ENCODE results near the gene TRAPPC1.

The TRAPPC1 gene

GRCh38 chr17:7916385-7916682 lies 15.4 kb downstream of the TRAPPC1 start:
- no peaks in the 10 kb centered on the region for H3K27me3 ChIP-seq (ENCODE audit: control insufficient read depth in 1 of 2, insufficient read depth in 2 of 2, low read length in 2 of 2)
- H3K27ac ChIP-seq (ENCODE audit: low read depth, low read length), result peak overlapping the region; percentile 84
- no peak overlapping the region for H3K9ac ChIP-seq (ENCODE audit: low read length)
- peaks cover 15% of the 10 kb centered on the region for H3K4me1 ChIP-seq (ENCODE audit: insufficient read depth, low read length)
- H3K9me3 ChIP-seq (ENCODE audit: low read length), result no peaks in the 10 kb centered on the region
- H3K36me3 ChIP-seq (ENCODE audit: insufficient read depth, low read length), result peaks cover 12% of the 10 kb centered on the region
- peak overlapping the region; percentile 67 to 83 for H3K4me3 ChIP-seq (ENCODE audit: low read depth in 1 of 2, low read length in 2 of 2)

GRCh38 chr17:7915611-7916384 lies 15.9 kb downstream of the TRAPPC1 start, which contains the start of gene RNF227:
TSS of gene RNF227 (minus strand) at chr17:7916289. CDS start at chr17:7916195, 94 bp downstream.
- Histone ChIP-seq H3K9ac (ENCODE audit: low read length) (peak within 1 kb of the TSS; percentile 73), H3K9me3 (ENCODE audit: low read length) (no peaks in the 10 kb centered on the region), H3K4me3 (ENCODE audit: low read depth in 1 of 2, low read length in 2 of 2) (peak within 1 kb of the TSS; percentile 67 to 83), H3K27ac (ENCODE audit: low read depth, low read length) (peak within 1 kb of the TSS; percentile 95), H3K36me3 (ENCODE audit: insufficient read depth, low read length) (peaks cover 17% of the 10 kb centered on the region), H3K4me1 (ENCODE audit: insufficient read depth, low read length) (peaks cover 15% of the 10 kb centered on the region), H3K27me3 (ENCODE audit: control insufficient read depth in 1 of 2, insufficient read depth in 2 of 2, low read length in 2 of 2) (no peaks in the 10 kb centered on the region)

GRCh38 chr17:7915179-7915610 lies 16.6 kb downstream of the TRAPPC1 start:
- Histone ChIP-seq H3K4me1 (ENCODE audit: insufficient read depth, low read length) (peaks cover 15% of the 10 kb centered on the region), H3K27ac (ENCODE audit: low read depth, low read length) (peak overlapping the region; percentile 95), H3K27me3 (ENCODE audit: control insufficient read depth in 1 of 2, insufficient read depth in 2 of 2, low read length in 2 of 2) (no peaks in the 10 kb centered on the region), H3K36me3 (ENCODE audit: insufficient read depth, low read length) (peaks cover 23% of the 10 kb centered on the region), H3K9ac (ENCODE audit: low read length) (peak overlapping the region; percentile 73), H3K9me3 (ENCODE audit: low read length) (no peaks in the 10 kb centered on the region), H3K4me3 (ENCODE audit: low read depth in 1 of 2, low read length in 2 of 2) (peak overlapping the region; percentile 50 to 83)

- Histone ChIP-seq H3K9me3 (ENCODE audit: low read length) (no peaks in the 10 kb centered on the region), H3K27ac (ENCODE audit: low read depth, low read length) (no peak overlapping the region), H3K9ac (ENCODE audit: low read length) (no peak overlapping the region), H3K36me3 (ENCODE audit: insufficient read depth, low read length) (peaks cover 42% of the 10 kb centered on the region), H3K4me3 (ENCODE audit: low read depth in 1 of 2, low read length in 2 of 2) (no peak overlapping the region), H3K27me3 (ENCODE audit: control insufficient read depth in 1 of 2, insufficient read depth in 2 of 2, low read length in 2 of 2) (no peaks in the 10 kb centered on the region), H3K4me1 (ENCODE audit: insufficient read depth, low read length) (peaks cover 15% of the 10 kb centered on the region)
These were observed 18.7 kb downstream of the TRAPPC1 start for GRCh38 chr17:7912927-7913524.

GRCh38 chr17:7911116-7911515 lies 20.6 kb downstream of the TRAPPC1 start:
- no peaks in the 10 kb centered on the region for H3K27me3 ChIP-seq (ENCODE audit: control insufficient read depth in 1 of 2, insufficient read depth in 2 of 2, low read length in 2 of 2)
- peaks cover 6% of the 10 kb centered on the region for H3K4me1 ChIP-seq (ENCODE audit: insufficient read depth, low read length)
- no peaks in the 10 kb centered on the region for H3K9me3 ChIP-seq (ENCODE audit: low read length)
- H3K36me3 ChIP-seq (ENCODE audit: insufficient read depth, low read length), result peaks cover 61% of the 10 kb centered on the region
- no peak overlapping the region for H3K9ac ChIP-seq (ENCODE audit: low read length)
- H3K27ac ChIP-seq (ENCODE audit: low read depth, low read length), result no peak overlapping the region
- no peak overlapping the region for H3K4me3 ChIP-seq (ENCODE audit: low read depth in 1 of 2, low read length in 2 of 2)

- no peaks in the 10 kb centered on the region for H3K27me3 ChIP-seq (ENCODE audit: control insufficient read depth in 1 of 2, insufficient read depth in 2 of 2, low read length in 2 of 2)
- no peak overlapping the region for H3K27ac ChIP-seq (ENCODE audit: low read depth, low read length)
- H3K4me1 ChIP-seq (ENCODE audit: insufficient read depth, low read length), result peaks cover 6% of the 10 kb centered on the region
- peaks cover 65% of the 10 kb centered on the region for H3K36me3 ChIP-seq (ENCODE audit: insufficient read depth, low read length)
- no peak overlapping the region for H3K9ac ChIP-seq (ENCODE audit: low read length)
- no peaks in the 10 kb centered on the region for H3K9me3 ChIP-seq (ENCODE audit: low read length)
- H3K4me3 ChIP-seq (ENCODE audit: low read depth in 1 of 2, low read length in 2 of 2), result no peak overlapping the region
These were observed 21.0 kb downstream of the TRAPPC1 start for GRCh38 chr17:7910711-7911110.

GRCh38 chr17:7910281-7910680 lies 21.5 kb downstream of the TRAPPC1 start:
- H3K9me3 ChIP-seq (ENCODE audit: low read length), result no peaks in the 10 kb centered on the region
- peaks cover 5% of the 10 kb centered on the region for H3K4me1 ChIP-seq (ENCODE audit: insufficient read depth, low read length)
- H3K27me3 ChIP-seq (ENCODE audit: control insufficient read depth in 1 of 2, insufficient read depth in 2 of 2, low read length in 2 of 2), result no peaks in the 10 kb centered on the region
- no peak overlapping the region for H3K9ac ChIP-seq (ENCODE audit: low read length)
- H3K36me3 ChIP-seq (ENCODE audit: insufficient read depth, low read length), result peaks cover 70% of the 10 kb centered on the region
- no peak overlapping the region for H3K27ac ChIP-seq (ENCODE audit: low read depth, low read length)
- no peak overlapping the region for H3K4me3 ChIP-seq (ENCODE audit: low read depth in 1 of 2, low read length in 2 of 2)

- H3K4me1 ChIP-seq (ENCODE audit: insufficient read depth, low read length), result no peaks in the 10 kb centered on the region
- peaks cover 82% of the 10 kb centered on the region for H3K36me3 ChIP-seq (ENCODE audit: insufficient read depth, low read length)
- H3K4me3 ChIP-seq (ENCODE audit: low read depth in 1 of 2, low read length in 2 of 2), result no peak overlapping the region
- H3K27me3 ChIP-seq (ENCODE audit: control insufficient read depth in 1 of 2, insufficient read depth in 2 of 2, low read length in 2 of 2), result no peaks in the 10 kb centered on the region
- H3K27ac ChIP-seq (ENCODE audit: low read depth, low read length), result no peak overlapping the region
- H3K9ac ChIP-seq (ENCODE audit: low read length), result no peak overlapping the region
- H3K9me3 ChIP-seq (ENCODE audit: low read length), result no peaks in the 10 kb centered on the region
These were observed 22.7 kb downstream of the TRAPPC1 start for GRCh38 chr17:7909089-7909488.

GRCh38 chr17:7903154-7904103 lies 28.3 kb downstream of the TRAPPC1 start:
- H3K36me3 ChIP-seq (ENCODE audit: insufficient read depth, low read length), result peaks cover 96% of the 10 kb centered on the region
- no peak overlapping the region for H3K27ac ChIP-seq (ENCODE audit: low read depth, low read length)
- H3K9ac ChIP-seq (ENCODE audit: low read length), result no peak overlapping the region
- H3K27me3 ChIP-seq (ENCODE audit: control insufficient read depth in 1 of 2, insufficient read depth in 2 of 2, low read length in 2 of 2), result no peaks in the 10 kb centered on the region
- no peaks in the 10 kb centered on the region for H3K9me3 ChIP-seq (ENCODE audit: low read length)
- no peaks in the 10 kb centered on the region for H3K4me1 ChIP-seq (ENCODE audit: insufficient read depth, low read length)
- H3K4me3 ChIP-seq (ENCODE audit: low read depth in 1 of 2, low read length in 2 of 2), result no peak overlapping the region

- Histone ChIP-seq H3K27me3 (ENCODE audit: control insufficient read depth in 1 of 2, insufficient read depth in 2 of 2, low read length in 2 of 2) (no peaks in the 10 kb centered on the region), H3K4me3 (ENCODE audit: low read depth in 1 of 2, low read length in 2 of 2) (no peak overlapping the region), H3K9ac (ENCODE audit: low read length) (peak overlapping the region; percentile 5), H3K9me3 (ENCODE audit: low read length) (no peaks in the 10 kb centered on the region), H3K36me3 (ENCODE audit: insufficient read depth, low read length) (peaks cover 80% of the 10 kb centered on the region), H3K4me1 (ENCODE audit: insufficient read depth, low read length) (no peaks in the 10 kb centered on the region), H3K27ac (ENCODE audit: low read depth, low read length) (no peak overlapping the region)
These were observed 34.0 kb downstream of the TRAPPC1 start for GRCh38 chr17:7897773-7898172.

GRCh38 chr17:7897090-7897489 lies 34.7 kb downstream of the TRAPPC1 start:
- H3K27ac ChIP-seq (ENCODE audit: low read depth, low read length), result no peak overlapping the region
- no peak overlapping the region for H3K4me3 ChIP-seq (ENCODE audit: low read depth in 1 of 2, low read length in 2 of 2)
- peak overlapping the region; percentile 5 for H3K9ac ChIP-seq (ENCODE audit: low read length)
- no peaks in the 10 kb centered on the region for H3K9me3 ChIP-seq (ENCODE audit: low read length)
- peaks cover 77% of the 10 kb centered on the region for H3K36me3 ChIP-seq (ENCODE audit: insufficient read depth, low read length)
- no peaks in the 10 kb centered on the region for H3K4me1 ChIP-seq (ENCODE audit: insufficient read depth, low read length)
- H3K27me3 ChIP-seq (ENCODE audit: control insufficient read depth in 1 of 2, insufficient read depth in 2 of 2, low read length in 2 of 2), result no peaks in the 10 kb centered on the region
